ENCODE measurements around the gene LAIR2.

Gene LAIR2

DNA sequence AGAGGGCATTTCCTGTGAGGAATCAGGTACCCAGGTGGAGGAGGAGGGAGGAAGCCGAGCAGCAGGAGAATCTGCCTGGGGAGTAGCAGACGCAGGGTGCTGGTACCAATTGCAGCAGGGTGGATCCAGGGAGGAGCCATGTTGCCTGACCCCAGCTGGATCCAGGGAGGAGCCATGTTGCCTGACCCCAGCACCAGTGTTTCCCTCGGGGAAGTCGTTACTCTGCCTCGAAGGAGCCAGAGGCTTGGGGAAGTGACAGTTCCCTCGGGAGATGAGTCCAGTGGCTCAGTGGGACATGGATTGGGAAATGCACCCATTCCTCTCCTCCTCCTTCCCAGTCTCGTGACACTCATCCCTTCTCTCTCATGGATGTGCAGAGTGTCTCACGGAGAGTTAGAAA lies 31.5 kb downstream of the LAIR2 start:
- Histone ChIP-seq H3K9me3 (ENCODE audit: low read depth, low read length) (no peaks in the 10 kb centered on the region), H3K9ac (ENCODE audit: insufficient read length) (no peak overlapping the region), H3K4me3 (no peak overlapping the region), H3K36me3 (ENCODE audit: insufficient read depth, low read length) (no peaks in the 10 kb centered on the region), H3K27ac (no peak overlapping the region)
- no peak for DNase-seq (ENCODE audit: low read depth, low spot score)
- TF ChIP-seq EZH2 (IDR thresholded peaks at IDR 0.05): no peak
- TF ChIP-seq FOXP2 (optimal IDR thresholded peaks at IDR 0.05; ENCODE audit: control extremely low read depth, extremely low read length, insufficient read depth): no peak
- TF ChIP-seq POLR2AphosphoS5 (IDR thresholded peaks at IDR 0.05; ENCODE audit: borderline replicate concordance, low read depth, low read length): no peak

DNA sequence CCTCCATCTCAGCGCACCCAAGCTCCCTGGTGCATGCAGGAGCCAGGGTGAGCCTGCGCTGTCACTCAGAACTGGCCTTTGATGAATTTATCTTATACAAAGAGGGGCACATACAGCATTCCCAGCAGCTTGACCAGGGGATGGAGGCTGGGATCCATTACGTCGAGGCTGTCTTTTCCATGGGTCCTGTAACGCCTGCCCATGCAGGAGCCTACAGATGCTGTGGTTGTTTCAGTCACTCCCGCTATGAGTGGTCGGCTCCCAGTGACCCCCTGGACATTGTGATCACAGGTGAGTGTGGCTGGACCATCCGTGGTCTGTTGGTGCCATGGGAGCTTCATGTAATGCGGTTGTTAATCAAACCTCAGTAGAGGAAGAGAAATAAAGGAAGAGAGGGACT lies 33.0 kb downstream of the LAIR2 start:
- H3K27ac ChIP-seq: no peak overlapping the region
- H3K36me3 ChIP-seq (ENCODE audit: insufficient read depth, low read length): no peaks in the 10 kb centered on the region
- H3K4me3 ChIP-seq: no peak overlapping the region
- no peaks in the 10 kb centered on the region for H3K9me3 ChIP-seq (ENCODE audit: low read depth, low read length)
- TF ChIP-seq FOXP2 (optimal IDR thresholded peaks at IDR 0.05; ENCODE audit: control extremely low read depth, extremely low read length, insufficient read depth) (no peak), EZH2 (IDR thresholded peaks at IDR 0.05) (no peak), POLR2AphosphoS5 (IDR thresholded peaks at IDR 0.05; ENCODE audit: borderline replicate concordance, low read depth, low read length) (no peak)
- DNase-seq (ENCODE audit: low read depth, low spot score): no peak
- no peak overlapping the region for H3K9ac ChIP-seq (ENCODE audit: insufficient read length)

DNA sequence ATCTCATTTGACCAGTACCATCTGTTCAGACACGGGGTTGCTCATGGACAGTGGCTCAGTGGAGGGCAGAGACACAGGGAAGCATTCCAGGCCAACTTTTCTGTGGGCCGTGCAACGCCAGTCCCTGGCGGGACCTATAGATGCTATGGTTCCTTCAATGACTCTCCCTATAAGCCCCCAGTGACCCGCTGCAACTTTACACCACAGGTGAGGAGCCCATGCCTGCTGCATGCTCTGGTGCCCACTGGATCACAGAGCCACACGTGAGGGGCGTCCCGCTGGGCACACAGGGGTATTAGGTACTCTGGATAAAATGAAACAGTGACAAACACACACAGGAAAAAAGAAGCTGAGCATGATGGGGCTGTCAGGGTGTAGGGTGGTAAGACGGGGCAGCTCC lies 34.3 kb downstream of the LAIR2 start:
- H3K9me3 ChIP-seq (ENCODE audit: low read depth, low read length): no peaks in the 10 kb centered on the region
- TF ChIP-seq EZH2 (IDR thresholded peaks at IDR 0.05): no peak
- TF ChIP-seq POLR2AphosphoS5 (IDR thresholded peaks at IDR 0.05; ENCODE audit: borderline replicate concordance, low read depth, low read length): no peak
- TF ChIP-seq FOXP2 (optimal IDR thresholded peaks at IDR 0.05; ENCODE audit: control extremely low read depth, extremely low read length, insufficient read depth): no peak

DNA sequence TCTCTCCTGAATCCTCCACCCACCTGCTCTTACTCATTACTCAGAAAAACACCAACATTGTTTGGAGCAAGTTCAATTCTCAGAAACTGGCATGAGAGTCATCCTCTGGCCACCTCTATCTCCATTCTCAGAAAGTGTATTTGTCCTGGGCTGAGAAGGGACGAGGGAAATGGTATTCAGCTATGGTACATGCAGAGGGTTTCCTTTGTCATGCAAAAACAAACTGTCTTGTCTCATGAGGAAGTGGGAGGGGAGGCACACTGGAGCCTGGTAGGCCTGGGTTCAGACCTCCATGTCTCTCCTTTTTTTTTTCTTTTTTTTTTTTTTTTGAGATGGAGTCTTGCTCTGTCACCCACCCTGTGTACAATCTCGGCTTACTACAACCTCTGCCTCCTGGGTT lies 39.1 kb downstream of the LAIR2 start:
- Histone ChIP-seq H3K27ac (no peak overlapping the region), H3K36me3 (ENCODE audit: insufficient read depth, low read length) (no peaks in the 10 kb centered on the region), H3K4me3 (no peak overlapping the region), H3K9me3 (ENCODE audit: low read depth, low read length) (no peaks in the 10 kb centered on the region), H3K9ac (ENCODE audit: insufficient read length) (no peak overlapping the region)
- no peak for DNase-seq (ENCODE audit: low read depth, low spot score)
- no peak for TF ChIP-seq POLR2AphosphoS5 (IDR thresholded peaks at IDR 0.05; ENCODE audit: borderline replicate concordance, low read depth, low read length)
- no peak for TF ChIP-seq EZH2 (IDR thresholded peaks at IDR 0.05)
- TF ChIP-seq FOXP2 (optimal IDR thresholded peaks at IDR 0.05; ENCODE audit: control extremely low read depth, extremely low read length, insufficient read depth): no peak

More for the DNA sequence above, 34.3 kb downstream of the LAIR2 start:
- Histone ChIP-seq H3K4me3 (no peak overlapping the region), H3K9ac (ENCODE audit: insufficient read length) (no peak overlapping the region), H3K27ac (no peak overlapping the region), H3K36me3 (ENCODE audit: insufficient read depth, low read length) (no peaks in the 10 kb centered on the region)
- DNase-seq (ENCODE audit: low read depth, low spot score): no peak

DNA sequence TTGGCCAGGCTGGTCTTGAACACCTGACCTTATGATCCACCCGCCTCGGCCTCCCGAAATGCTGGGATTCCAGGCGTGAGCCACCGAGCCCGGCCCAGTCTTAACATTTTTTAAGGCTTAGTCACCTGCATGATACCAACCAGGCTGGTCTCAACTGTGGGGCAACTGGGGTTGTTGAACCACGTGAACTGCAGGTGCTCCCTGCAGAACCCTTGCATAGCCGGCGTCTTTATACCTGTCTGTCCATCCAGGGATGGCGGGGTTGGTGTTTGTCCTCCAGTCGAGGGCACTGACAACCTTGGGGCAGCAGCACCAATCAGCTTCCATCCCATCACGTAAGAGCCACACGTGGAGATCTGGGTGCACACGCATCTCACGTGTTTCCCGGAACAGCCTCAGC lies 46.2 kb downstream of the LAIR2 start:
- Histone ChIP-seq H3K36me3 (ENCODE audit: insufficient read depth, low read length) (no peaks in the 10 kb centered on the region), H3K4me3 (no peak overlapping the region), H3K9me3 (ENCODE audit: low read depth, low read length) (no peaks in the 10 kb centered on the region), H3K27ac (no peak overlapping the region), H3K9ac (ENCODE audit: insufficient read length) (no peak overlapping the region)
- DNase-seq (ENCODE audit: low read depth, low spot score): no peak
- TF ChIP-seq FOXP2 (optimal IDR thresholded peaks at IDR 0.05; ENCODE audit: control extremely low read depth, extremely low read length, insufficient read depth) (no peak), EZH2 (IDR thresholded peaks at IDR 0.05) (no peak), POLR2AphosphoS5 (IDR thresholded peaks at IDR 0.05; ENCODE audit: borderline replicate concordance, low read depth, low read length) (no peak)

DNA sequence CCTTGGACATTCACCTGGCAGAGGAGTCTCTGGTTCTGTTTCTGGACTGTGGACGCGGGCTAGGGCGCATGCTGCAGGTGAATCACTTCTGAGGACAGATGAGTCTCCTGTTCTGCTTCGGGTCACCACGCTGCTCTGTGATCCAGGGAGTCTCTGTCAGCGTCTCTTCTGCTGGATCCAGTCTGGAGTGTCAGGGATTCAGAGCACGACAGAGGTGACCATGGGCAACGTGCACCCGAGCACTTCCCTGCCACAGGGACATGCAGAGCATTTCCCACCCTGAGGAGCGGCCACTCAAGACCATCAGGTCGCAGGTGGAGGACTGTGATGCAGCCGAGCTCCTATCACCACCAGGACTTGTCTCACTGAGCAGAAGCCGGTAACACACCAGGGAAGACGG lies 46.6 kb downstream of the LAIR2 start:
- Histone ChIP-seq H3K9me3 (ENCODE audit: low read depth, low read length) (no peaks in the 10 kb centered on the region), H3K27ac (no peak overlapping the region), H3K9ac (ENCODE audit: insufficient read length) (no peak overlapping the region), H3K36me3 (ENCODE audit: insufficient read depth, low read length) (no peaks in the 10 kb centered on the region), H3K4me3 (no peak overlapping the region)
- no peak for DNase-seq (ENCODE audit: low read depth, low spot score)
- TF ChIP-seq POLR2AphosphoS5 (IDR thresholded peaks at IDR 0.05; ENCODE audit: borderline replicate concordance, low read depth, low read length): no peak
- no peak for TF ChIP-seq FOXP2 (optimal IDR thresholded peaks at IDR 0.05; ENCODE audit: control extremely low read depth, extremely low read length, insufficient read depth)
- no peak for TF ChIP-seq EZH2 (IDR thresholded peaks at IDR 0.05)

DNA sequence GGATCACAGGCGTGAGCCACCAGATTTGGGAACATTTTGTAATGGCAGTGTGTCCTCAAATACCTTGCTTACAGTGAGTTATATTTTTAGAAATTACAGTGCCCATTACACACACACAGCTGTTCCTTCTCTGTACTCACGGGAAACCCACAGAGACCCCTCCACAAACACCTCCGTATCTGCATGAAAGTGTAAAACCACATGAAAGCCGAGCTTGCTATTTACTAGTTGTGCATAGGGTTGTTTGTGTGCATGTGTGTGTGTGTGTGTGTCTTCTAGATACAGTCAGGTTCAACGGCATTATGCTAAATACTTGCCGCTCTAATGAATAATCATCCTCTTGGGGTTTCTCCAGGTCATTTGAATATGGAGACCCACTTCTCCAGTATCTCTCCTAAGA lies 48.7 kb downstream of the LAIR2 start:
- Histone ChIP-seq H3K4me3 (no peak overlapping the region), H3K9ac (ENCODE audit: insufficient read length) (no peak overlapping the region), H3K27ac (no peak overlapping the region), H3K9me3 (ENCODE audit: low read depth, low read length) (no peaks in the 10 kb centered on the region), H3K36me3 (ENCODE audit: insufficient read depth, low read length) (no peaks in the 10 kb centered on the region)
- TF ChIP-seq EZH2 (IDR thresholded peaks at IDR 0.05): no peak
- no peak for TF ChIP-seq POLR2AphosphoS5 (IDR thresholded peaks at IDR 0.05; ENCODE audit: borderline replicate concordance, low read depth, low read length)
- no peak for TF ChIP-seq FOXP2 (optimal IDR thresholded peaks at IDR 0.05; ENCODE audit: control extremely low read depth, extremely low read length, insufficient read depth)
- no peak for DNase-seq (ENCODE audit: low read depth, low spot score)

DNA sequence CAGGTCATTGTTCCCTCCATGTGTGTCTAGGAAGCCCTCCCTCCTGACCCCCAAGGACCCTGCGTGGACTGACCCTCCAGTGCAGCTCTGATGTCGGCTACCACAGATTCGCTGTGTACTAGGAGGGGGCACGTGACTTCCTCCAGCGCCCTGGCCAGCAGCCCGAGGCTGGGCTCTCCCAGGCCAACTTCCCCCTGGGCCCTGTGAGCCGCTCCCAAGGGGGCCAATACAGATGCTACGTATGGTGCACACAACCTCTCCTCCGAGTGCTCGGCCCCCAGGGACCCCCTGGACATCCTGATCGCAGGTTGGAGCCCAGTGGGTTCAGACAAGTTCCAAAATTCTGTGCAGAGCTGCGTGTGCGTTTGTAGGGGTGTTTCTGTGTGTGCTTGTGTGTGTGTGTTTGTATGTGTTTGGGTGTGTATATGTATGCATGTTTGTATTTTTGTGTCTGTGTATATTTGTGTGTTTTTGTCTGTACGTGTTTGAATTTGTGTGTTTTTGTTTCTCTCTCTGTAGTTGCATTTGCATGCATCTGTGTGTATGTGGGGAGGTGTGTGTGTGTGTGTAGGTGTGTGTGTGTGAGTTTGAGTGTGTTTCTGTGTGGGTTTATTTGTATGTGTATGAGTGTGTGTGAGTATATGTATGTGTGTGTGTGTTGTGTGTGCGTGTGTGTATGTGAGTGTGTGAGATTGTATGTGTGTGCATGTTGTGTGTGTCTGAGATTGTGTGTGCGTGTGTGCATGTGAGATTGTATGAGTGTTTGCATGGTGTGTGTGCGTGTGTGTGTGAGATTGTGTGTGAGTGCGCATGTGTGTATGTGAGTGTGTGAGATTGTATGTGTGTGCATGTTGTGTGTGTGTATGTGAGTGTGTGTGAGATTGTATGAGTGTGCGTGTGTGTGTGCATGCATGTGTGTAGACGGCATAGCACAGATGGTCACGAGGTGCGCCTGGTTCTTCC lies 49.6 kb downstream of the LAIR2 start:
- no peaks in the 10 kb centered on the region for H3K36me3 ChIP-seq (ENCODE audit: insufficient read depth, low read length)
- TF ChIP-seq POLR2AphosphoS5 (IDR thresholded peaks at IDR 0.05; ENCODE audit: borderline replicate concordance, low read depth, low read length): no peak
- no peak for TF ChIP-seq EZH2 (IDR thresholded peaks at IDR 0.05)
- no peak for TF ChIP-seq FOXP2 (optimal IDR thresholded peaks at IDR 0.05; ENCODE audit: control extremely low read depth, extremely low read length, insufficient read depth)
- H3K9me3 ChIP-seq (ENCODE audit: low read depth, low read length): no peaks in the 10 kb centered on the region
- H3K27ac ChIP-seq: no peak overlapping the region
- no peak overlapping the region for H3K9ac ChIP-seq (ENCODE audit: insufficient read length)
- no peak for DNase-seq (ENCODE audit: low read depth, low spot score)
- no peak overlapping the region for H3K4me3 ChIP-seq

Measured in SK-N-MC (cell line).